ENCODE data around the gene MTMR11. TPM values are rescaled to one million over a fixed set of nuclear protein-coding genes. Genes with fewer than 3 reads are reported as not detected.

MTMR11 gene
- total and polyA plus RNA-seq, 2 of the 13 experiments (the other 11 are each of a cell fraction or from before 2014, with no cell fraction given) = 0.49 to 2.8 TPM

GRCh38 chr1:149927056-149927562 is 9.6 kb downstream of the MTMR11 start:
- intact Hi-C loops (cut with micrococcal nuclease; ENCODE audit: unreplicated experiment) = loop anchor here (1.0 kb wide), 1 partner anchor 25 kb away; no protein-coding TSS in a partner anchor
- Histone ChIP-seq H3K9ac (ENCODE audit: insufficient read depth, low read depth, low read length) (peak overlapping the region; percentile 85), H4K20me1 (ENCODE audit: insufficient read depth, low read length) (0 out of 2 replicates have a peak, but pooled peaks cover 3% of the 10 kb centered on the region), H3K27ac (ENCODE audit: extremely low read length, insufficient read depth, low read length) (peak overlapping the region; percentile 88), H3K4me2 (ENCODE audit: low read depth, low read length) (peak overlapping the region; percentile 90), H3K4me1 (ENCODE audit: insufficient read depth, low read length) (peaks cover 30% of the 10 kb centered on the region), H3K9me3 (ENCODE audit: low read length) (no peaks in the 10 kb centered on the region), H3K4me3 (replicated peaks in 1 of 3; ENCODE audit: insufficient read depth in 1 of 3, low read depth in 2 of 3, low read length in 3 of 3) (peak overlapping the region; percentile 90 to 99 (median 92)), H3K36me3 (replicated peaks in 1 of 2; ENCODE audit: control insufficient read depth in 1 of 2, insufficient read depth in 2 of 2, low read length in 2 of 2) (peaks cover 13 to 41% of the 10 kb centered on the region in 2 experiments), H2AFZ (ENCODE audit: low read length) (no peak overlapping the region), H3K79me2 (ENCODE audit: insufficient read depth, low read length) (peaks cover 17% of the 10 kb centered on the region), H3K27me3 (ENCODE audit: control insufficient read depth in 1 of 2, insufficient read depth in 2 of 2, low read length in 2 of 2) (no peaks in the 10 kb centered on the region; a peak in 1 of 5 replicates)
- TF ChIP-seq TFE3 (CRISPR knock-in tag; IDR thresholded peaks at IDR 0.05) = 0 out of 2 replicates have a peak, but pooled peaks have one; percentile 7
- 0 out of 2 replicates have a peak, but pooled peaks have one; percentile 73 for TF ChIP-seq NR2C2 (CRISPR knock-in tag; IDR thresholded peaks at IDR 0.05; ENCODE audit: borderline replicate concordance)
- no peak for TF ChIP-seq ZNF382 (CRISPR knock-in tag; IDR thresholded peaks at IDR 0.05; ENCODE audit: borderline replicate concordance)
- peak; percentile 4 for TF ChIP-seq ZEB1 (IDR thresholded peaks at IDR 0.05; ENCODE audit: insufficient replicate concordance, low read depth)
- FAIRE-seq (peak; percentile 34), ATAC-seq (peak; percentile 8; the same call in 2 of the 3 replicates), DNase-seq (ENCODE audit: low spot score) (no peak)
- ChIA-PET CTCF (ENCODE audit: low intra/inter-chr PET ratio, low total read pairs) (no interaction called here), POLR2A (no interaction called here)
- BruUV-seq (replicated peaks) = no TSS peak
- in situ Hi-C loops (cut with HindIII; ENCODE audit: extremely low pct_ligation_motif_present, low pct_unique_long_range_greater_than_20kb) = no loop called here
- 2% methylated on average over 9 of the region's 10 CpGs for WGBS (ENCODE audit: low lambda C conversion rate)

- Histone ChIP-seq H3K4me2 (ENCODE audit: low read depth, low read length) (peak overlapping the region; percentile 90), H2AFZ (ENCODE audit: low read length) (no peak overlapping the region), H3K9ac (ENCODE audit: insufficient read depth, low read depth, low read length) (no peak overlapping the region), H3K79me2 (ENCODE audit: insufficient read depth, low read length) (peaks cover 17% of the 10 kb centered on the region), H3K27me3 (ENCODE audit: control insufficient read depth in 1 of 2, insufficient read depth in 2 of 2, low read length in 2 of 2) (no peaks in the 10 kb centered on the region; a peak in 1 of 5 replicates), H3K4me1 (ENCODE audit: insufficient read depth, low read length) (peaks cover 30% of the 10 kb centered on the region), H3K9me3 (ENCODE audit: low read length) (no peaks in the 10 kb centered on the region), H3K27ac (ENCODE audit: extremely low read length, insufficient read depth, low read length) (no peak overlapping the region), H3K4me3 (replicated peaks in 1 of 3; ENCODE audit: insufficient read depth in 1 of 3, low read depth in 2 of 3, low read length in 3 of 3) (peak overlapping the region in 2 of 3 experiments; percentile 90 to 92; a peak in 4 of 6 replicates), H3K36me3 (replicated peaks in 1 of 2; ENCODE audit: control insufficient read depth in 1 of 2, insufficient read depth in 2 of 2, low read length in 2 of 2) (peaks cover 13 to 41% of the 10 kb centered on the region in 2 experiments), H4K20me1 (ENCODE audit: insufficient read depth, low read length) (0 out of 2 replicates have a peak, but pooled peaks cover 3% of the 10 kb centered on the region)
- ChIA-PET CTCF (ENCODE audit: low intra/inter-chr PET ratio, low total read pairs) (no interaction called here), POLR2A (no interaction called here)
- intact Hi-C loops (cut with micrococcal nuclease; ENCODE audit: unreplicated experiment) = no loop called here
- FAIRE-seq (no peak), DNase-seq (ENCODE audit: low spot score) (no peak), ATAC-seq (no peak)
- in situ Hi-C loops (cut with HindIII; ENCODE audit: extremely low pct_ligation_motif_present, low pct_unique_long_range_greater_than_20kb) = no loop called here
- 95% methylated on average over 9 of the region's 9 CpGs for WGBS (ENCODE audit: low lambda C conversion rate)
- no peak for TF ChIP-seq ZC3H13 (CRISPR knock-in tag; IDR thresholded peaks at IDR 0.05)
- TF ChIP-seq HMGA1 (CRISPR knock-in tag; conservative IDR thresholded peaks at IDR 0.05) = no peak
- no peak for TF ChIP-seq TRAFD1 (CRISPR knock-in tag; IDR thresholded peaks at IDR 0.05; ENCODE audit: borderline replicate concordance)
- TF ChIP-seq RFX5 (IDR thresholded peaks at IDR 0.05; ENCODE audit: low read depth, low read length) = no peak
- TF ChIP-seq TBP (CRISPR knock-in tag; IDR thresholded peaks at IDR 0.05) = no peak
- no peak for TF ChIP-seq FOXP1 (IDR thresholded peaks at IDR 0.05)
- no peak for TF ChIP-seq FOXP1 (CRISPR knock-in tag; IDR thresholded peaks at IDR 0.05)
- BruUV-seq (replicated peaks) = no TSS peak
Observed at GRCh38 chr1:149926296-149926695, 10.4 kb downstream of the MTMR11 start.
